ENCODE results near the gene C1orf105.

- TF ChIP-seq CTCF (conservative IDR thresholded peaks at IDR 0.05) (no peak), ZFX (IDR thresholded peaks at IDR 0.05) (no peak)
Observed at GRCh38 chr1:172487550-172487949, 67.1 kb downstream of the C1orf105 start.
